Lower leg skin (tissue), 4 donors: ENCODE measurements around the gene NKAIN2. TPM values are rescaled to one million over a fixed set of nuclear protein-coding genes. Genes with fewer than 3 reads are reported as not detected.

Experiments used
- DNase-seq, 2 donors: peaks; one replicate each; pipeline ENCODE4 v3.0.0-alpha.2; 2019; ENCODE audit warnings: low spot score in 2 of 2
- H3K4me3 ChIP-seq: fragments of 200-600 bp; sonication (generic); 2 replicates; pipeline ENCODE4 v1.5.1; 2017; ENCODE audit warnings: mild to moderate bottlenecking, low read depth; ENCODE audit not compliant: poor library complexity, severe bottlenecking
- CTCF ChIP-seq, 3 donors: fragments of 450-650 bp; IDR thresholded peaks; one replicate each; pipeline ENCODE4 v1.5.1; 2016; ENCODE audit warnings: antibody characterized with exemption in 3 of 3, mild to moderate bottlenecking in 3 of 3, moderate library complexity in 2 of 3
- POLR2A ChIP-seq, 2 donors: fragments of 450-650 bp; IDR thresholded peaks; one replicate each; pipeline ENCODE4 v1.6.1; 2016 to 2017; ENCODE audit warnings: antibody characterized with exemption in 2 of 2, mild to moderate bottlenecking in 1 of 2, moderate library complexity in 1 of 2
- WGBS, 2 donors: methylation state at CpG; one replicate each; pipeline ENCODE4 v1.1.5; 2018; 5-methylcytosine and 5-hydroxymethylcytosine counted together
- intact Hi-C: fragments of 100-400 bp; cut with DNase I; formaldehyde crosslinking; loops from one replicate; pipeline ENCODE4 v1.15.0; 2023; ENCODE audit warnings: low total_unique reads
- total RNA-seq, 4 donors: library from RNA; depleted of rRNA; stranded (reverse); fragments of >200 nt; gene quantifications; one replicate each; pipeline ENCODE4 v1.1.0, GENCODE V29; 2016

The NKAIN2 gene
- total RNA-seq, 4 donors from 2014 or later = 0.37 TPM; not detected in 3

- TF ChIP-seq CTCF (IDR thresholded peaks at IDR 0.05) = no peak
- TF ChIP-seq POLR2A (IDR thresholded peaks at IDR 0.05) = no peak
- no peak overlapping the region for H3K4me3 ChIP-seq
- DNase-seq = no peak
- 34 to 42% methylated on average over 1 of the region's 1 CpG for WGBS, 2 donors
- intact Hi-C loops = no loop called here
Observed at GRCh38 chr6:123945386-123945785, 141.7 kb downstream of the NKAIN2 start.

GRCh38 chr6:123953920-123954319 lies 150.3 kb downstream of the NKAIN2 start:
- intact Hi-C loops = no loop called here
- whole genome bisulfite sequencing, 2 donors = 76 to 80% methylated on average over 4 of the region's 4 CpGs
- TF ChIP-seq POLR2A (IDR thresholded peaks at IDR 0.05) = no peak
- no peak for TF ChIP-seq CTCF (IDR thresholded peaks at IDR 0.05)
- H3K4me3 ChIP-seq = no peak overlapping the region
- no peak for DNase-seq

- no peak for TF ChIP-seq POLR2A (IDR thresholded peaks at IDR 0.05)
- TF ChIP-seq CTCF (IDR thresholded peaks at IDR 0.05) = no peak
- intact Hi-C loops = no loop called here
- DNase-seq = no peak
- 85 to 89% methylated on average over 5 of the region's 5 CpGs for WGBS, 2 donors
- no peak overlapping the region for H3K4me3 ChIP-seq
Observed at GRCh38 chr6:123956492-123957139, 153.0 kb downstream of the NKAIN2 start.

GRCh38 chr6:123962508-123962907 lies 158.8 kb downstream of the NKAIN2 start:
- 59 to 70% methylated on average over 11 of the region's 11 CpGs for WGBS, 2 donors
- peak in 1 of 2 donors; percentile 32 for DNase-seq
- intact Hi-C loops = no loop called here
- TF ChIP-seq POLR2A (IDR thresholded peaks at IDR 0.05) (no peak), CTCF (IDR thresholded peaks at IDR 0.05) (no peak)
- no peak overlapping the region for H3K4me3 ChIP-seq

GRCh38 chr6:123965894-123966293 lies 162.2 kb downstream of the NKAIN2 start:
- 34 to 36% methylated on average over 4 of the region's 4 CpGs for WGBS, 2 donors
- no peak overlapping the region for H3K4me3 ChIP-seq
- DNase-seq = no peak
- no peak for TF ChIP-seq POLR2A (IDR thresholded peaks at IDR 0.05)
- no peak for TF ChIP-seq CTCF (IDR thresholded peaks at IDR 0.05)
- intact Hi-C loops = no loop called here

GRCh38 chr6:123966618-123967017 lies 163.0 kb downstream of the NKAIN2 start:
- H3K4me3 ChIP-seq = no peak overlapping the region
- WGBS, 2 donors = 33 to 42% methylated on average over 2 of the region's 2 CpGs
- TF ChIP-seq CTCF (IDR thresholded peaks at IDR 0.05) (no peak), POLR2A (IDR thresholded peaks at IDR 0.05) (no peak)
- intact Hi-C loops = no loop called here
- DNase-seq = no peak
